GM19099 (cell line): ENCODE data around the gene PTPRC.

ENCODE experiments used
- POLR2A ChIP-seq: IDR thresholded peaks from 3 replicates; pipeline ENCODE4 v1.6.1; 2011; ENCODE audit warnings: low read depth; ENCODE audit not compliant: insufficient read length; ENCODE audit errors: extremely low read depth

Gene PTPRC

DNA sequence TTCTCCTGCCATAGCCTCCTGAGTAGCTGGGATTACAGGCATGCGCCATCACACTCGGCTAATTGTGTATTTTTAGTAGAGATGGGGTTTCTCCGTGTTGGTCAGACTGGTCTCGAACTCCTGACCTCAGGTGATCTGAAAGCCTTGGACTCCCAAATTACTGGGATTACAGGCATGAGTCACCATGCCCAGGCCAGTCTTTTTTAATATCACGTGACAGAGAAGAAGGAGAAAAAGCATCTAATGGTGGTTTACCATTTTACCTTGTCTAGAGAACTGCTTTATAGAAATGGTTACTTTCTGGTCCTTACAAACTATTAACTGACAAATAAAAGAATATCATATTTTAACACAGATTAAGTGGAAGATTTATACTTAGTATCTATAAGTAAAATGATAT is 168.0 kb downstream of the PTPRC start:
- no peak for TF ChIP-seq POLR2A
